8988T (cell line): ENCODE results near the gene FYN.

Experiments
- DNase-seq: peaks from one replicate; pipeline ENCODE4 v3.0.0; 2011

The FYN gene

GRCh38 chr6:111784433-111784832, 88.8 kb downstream of the FYN start:
- no peak for DNase-seq

- no peak for DNase-seq
These were observed 90.3 kb downstream of the FYN start for GRCh38 chr6:111782887-111783466.

GRCh38 chr6:111782192-111782809, 91.0 kb downstream of the FYN start:
- no peak for DNase-seq

- DNase-seq = no peak
These were observed 92.1 kb downstream of the FYN start for GRCh38 chr6:111781041-111781708.

GRCh38 chr6:111780393-111780792, 92.9 kb downstream of the FYN start:
- DNase-seq = no peak

- no peak for DNase-seq
These were observed 93.6 kb downstream of the FYN start for GRCh38 chr6:111779660-111780059.

GRCh38 chr6:111779031-111779430, 94.2 kb downstream of the FYN start:
- DNase-seq = no peak

GRCh38 chr6:111777357-111777756, 95.9 kb downstream of the FYN start:
- no peak for DNase-seq

- DNase-seq = no peak
These were observed 96.7 kb downstream of the FYN start for GRCh38 chr6:111776236-111777221.

GRCh38 chr6:111775145-111775922, 97.9 kb downstream of the FYN start:
- no peak for DNase-seq

GRCh38 chr6:111774346-111774703, 98.9 kb downstream of the FYN start:
- no peak for DNase-seq

GRCh38 chr6:111773501-111774345, 99.5 kb downstream of the FYN start:
- no peak for DNase-seq

GRCh38 chr6:111772381-111772780, 100.9 kb downstream of the FYN start:
- DNase-seq = no peak

- no peak for DNase-seq
These were observed 101.6 kb downstream of the FYN start for GRCh38 chr6:111771629-111772028.

GRCh38 chr6:111771094-111771432, 102.2 kb downstream of the FYN start:
- DNase-seq = no peak

- DNase-seq = no peak
These were observed 102.8 kb downstream of the FYN start for GRCh38 chr6:111770263-111771093.

GRCh38 chr6:111769365-111770152, 103.7 kb downstream of the FYN start:
- DNase-seq = no peak

- DNase-seq = no peak
These were observed 104.9 kb downstream of the FYN start for GRCh38 chr6:111768431-111768770.

- DNase-seq = no peak
These were observed 105.4 kb downstream of the FYN start for GRCh38 chr6:111767752-111768430.
